ENCODE results near the gene ADORA2B.

DNA sequence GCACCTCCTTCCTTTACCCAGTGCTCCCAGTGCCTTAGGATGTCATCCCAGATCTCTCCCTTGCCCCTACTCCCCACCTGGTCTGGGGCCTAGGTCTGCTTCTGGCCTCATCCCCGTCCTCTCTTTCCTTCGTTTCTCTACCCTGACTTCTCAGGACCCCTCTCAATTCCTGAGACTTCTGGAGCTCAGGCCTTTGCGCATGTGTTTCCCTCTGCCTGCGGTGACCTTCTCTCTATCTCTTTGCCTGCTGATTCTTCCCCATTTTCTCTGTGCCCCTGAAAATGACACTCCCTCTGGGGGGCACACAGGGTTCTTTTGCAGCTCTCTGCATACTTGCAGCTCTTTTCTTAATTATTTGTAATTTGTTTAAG is 13.5 kb downstream of the ADORA2B start:
- TF ChIP-seq, protein P1, sequence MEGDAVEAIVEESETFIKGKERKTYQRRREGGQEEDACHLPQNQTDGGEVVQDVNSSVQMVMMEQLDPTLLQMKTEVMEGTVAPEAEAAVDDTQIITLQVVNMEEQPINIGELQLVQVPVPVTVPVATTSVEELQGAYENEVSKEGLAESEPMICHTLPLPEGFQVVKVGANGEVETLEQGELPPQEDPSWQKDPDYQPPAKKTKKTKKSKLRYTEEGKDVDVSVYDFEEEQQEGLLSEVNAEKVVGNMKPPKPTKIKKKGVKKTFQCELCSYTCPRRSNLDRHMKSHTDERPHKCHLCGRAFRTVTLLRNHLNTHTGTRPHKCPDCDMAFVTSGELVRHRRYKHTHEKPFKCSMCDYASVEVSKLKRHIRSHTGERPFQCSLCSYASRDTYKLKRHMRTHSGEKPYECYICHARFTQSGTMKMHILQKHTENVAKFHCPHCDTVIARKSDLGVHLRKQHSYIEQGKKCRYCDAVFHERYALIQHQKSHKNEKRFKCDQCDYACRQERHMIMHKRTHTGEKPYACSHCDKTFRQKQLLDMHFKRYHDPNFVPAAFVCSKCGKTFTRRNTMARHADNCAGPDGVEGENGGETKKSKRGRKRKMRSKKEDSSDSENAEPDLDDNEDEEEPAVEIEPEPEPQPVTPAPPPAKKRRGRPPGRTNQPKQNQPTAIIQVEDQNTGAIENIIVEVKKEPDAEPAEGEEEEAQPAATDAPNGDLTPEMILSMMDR (IDR thresholded peaks at IDR 0.05; ENCODE audit: insufficient read depth, low read length), result no peak
- no peak for TF ChIP-seq GABPA (IDR thresholded peaks at IDR 0.05; ENCODE audit: low read depth)
- TF ChIP-seq POLR2AphosphoS5 (IDR thresholded peaks at IDR 0.05; ENCODE audit: low read depth), result no peak
- no peak for TF ChIP-seq SPI1 (IDR thresholded peaks at IDR 0.05; ENCODE audit: borderline replicate concordance, low read depth)
